ENCODE measurements around the gene NUCB2. TPM values are rescaled to one million over a fixed set of nuclear protein-coding genes. Genes with fewer than 3 reads are reported as not detected.
A peak's percentile ranks its signal among the peaks of the same experiment; 100 is the strongest.

The NUCB2 gene
- total RNA-seq, 1 experiment from 2014 or later = 27.6 TPM

DNA sequence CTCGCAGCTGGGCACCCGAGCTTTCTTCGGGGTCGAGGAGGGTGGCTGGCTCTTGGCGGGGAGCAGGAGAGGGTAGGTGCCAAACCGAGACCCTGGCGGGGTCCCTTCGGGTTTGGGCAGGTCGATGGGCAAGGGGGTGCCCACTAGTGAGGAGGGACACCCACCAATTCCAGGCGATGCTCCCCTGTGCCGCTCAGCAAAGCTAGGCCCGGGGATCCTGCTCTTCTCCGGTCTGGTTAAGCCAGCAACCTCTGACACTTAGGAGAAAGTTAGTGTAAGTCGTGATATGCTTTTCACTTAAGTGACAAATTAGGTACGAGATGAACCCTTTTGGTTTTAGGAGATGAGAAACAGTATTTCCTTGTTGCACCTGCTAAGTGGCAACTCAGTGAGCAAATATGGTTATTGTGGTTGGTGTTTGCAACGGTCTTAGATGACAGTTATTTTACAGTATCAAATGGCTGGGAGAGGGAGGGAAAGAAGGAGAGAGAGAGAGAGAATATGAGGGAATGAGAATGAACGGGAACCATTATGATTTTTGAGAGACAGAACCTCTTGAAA is 565 bp downstream of the NUCB2 start:
- intact Hi-C loops (cut with micrococcal nuclease) = no loop called here
- DNase-seq (peak; percentile 48), ATAC-seq (peak; percentile 19)
- Histone ChIP-seq H3K4me1 (ENCODE audit: insufficient read depth, low read length) (peaks cover 12% of the 10 kb centered on the region), H3K9me3 (ENCODE audit: low read length) (no peaks in the 10 kb centered on the region), H3K79me2 (ENCODE audit: low read length) (peaks cover 14% of the 10 kb centered on the region; the same call in 1 of the 2 replicates), H3K27ac (ENCODE audit: low read length) (no peak overlapping the region), H3K9me2 (replicated peaks; ENCODE audit: low read length) (no peaks in the 10 kb centered on the region), H3K9ac (ENCODE audit: low read length) (peak overlapping the region; percentile 83), H3K4me3 (ENCODE audit: low read length) (peak overlapping the region; percentile 98), H3K4me2 (ENCODE audit: low read length) (peak overlapping the region; percentile 85), H3K27me3 (ENCODE audit: low read length) (no peaks in the 10 kb centered on the region), H3F3A (ENCODE audit: low read length, unreplicated experiment) (no peaks in the 10 kb centered on the region), H4K20me1 (ENCODE audit: low read length) (no peaks in the 10 kb centered on the region), H3K36me3 (ENCODE audit: low read depth, low read length) (no peaks in the 10 kb centered on the region), H2AFZ (ENCODE audit: low read length) (peak overlapping the region; percentile 100)
- BruUV-seq (replicated peaks) = TSS peak; percentile 52
- ChIA-PET POLR2A (ENCODE audit: unreplicated experiment) (no interaction called here), CTCF (no interaction called here)
- TF ChIP-seq CTCF (conservative IDR thresholded peaks at IDR 0.05; ENCODE audit: low read depth, low read length) (no peak), EZH2 (IDR thresholded peaks at IDR 0.05; ENCODE audit: low read length, unreplicated experiment) (no peak), EZH2phosphoT487 (IDR thresholded peaks at IDR 0.05; ENCODE audit: borderline replicate concordance, low read length) (no peak)

GRCh38 chr11:17280494-17281127 is 4.1 kb downstream of the NUCB2 start:
- Histone ChIP-seq H4K20me1 (ENCODE audit: low read length) (no peaks in the 10 kb centered on the region), H3K9me3 (ENCODE audit: low read length) (no peaks in the 10 kb centered on the region), H3K9me2 (replicated peaks; ENCODE audit: low read length) (no peaks in the 10 kb centered on the region), H3K9ac (ENCODE audit: low read length) (no peak overlapping the region), H3K27ac (ENCODE audit: low read length) (no peak overlapping the region), H3K36me3 (ENCODE audit: low read depth, low read length) (no peaks in the 10 kb centered on the region), H3K79me2 (ENCODE audit: low read length) (peaks cover 14% of the 10 kb centered on the region; the same call in 1 of the 2 replicates), H3F3A (ENCODE audit: low read length, unreplicated experiment) (no peaks in the 10 kb centered on the region), H3K27me3 (ENCODE audit: low read length) (no peaks in the 10 kb centered on the region), H3K4me3 (ENCODE audit: low read length) (no peak overlapping the region), H3K4me2 (ENCODE audit: low read length) (no peak overlapping the region), H3K4me1 (ENCODE audit: insufficient read depth, low read length) (peaks cover 12% of the 10 kb centered on the region), H2AFZ (ENCODE audit: low read length) (no peak overlapping the region)
- no peak for DNase-seq
- POLR2A ChIA-PET (ENCODE audit: unreplicated experiment) = no interaction called here
- ATAC-seq = no peak
- no TSS peak for BruUV-seq (replicated peaks)
- CTCF ChIA-PET = interaction anchor here (1.1 kb wide), 1 partner anchor 13 kb away, joined by 3 read pairs; no protein-coding TSS in a partner anchor
- intact Hi-C loops (cut with micrococcal nuclease) = no loop called here
- TF ChIP-seq EZH2phosphoT487 (IDR thresholded peaks at IDR 0.05; ENCODE audit: borderline replicate concordance, low read length) (no peak), EZH2 (IDR thresholded peaks at IDR 0.05; ENCODE audit: low read length, unreplicated experiment) (no peak), CTCF (conservative IDR thresholded peaks at IDR 0.05; ENCODE audit: low read depth, low read length) (no peak)

DNA sequence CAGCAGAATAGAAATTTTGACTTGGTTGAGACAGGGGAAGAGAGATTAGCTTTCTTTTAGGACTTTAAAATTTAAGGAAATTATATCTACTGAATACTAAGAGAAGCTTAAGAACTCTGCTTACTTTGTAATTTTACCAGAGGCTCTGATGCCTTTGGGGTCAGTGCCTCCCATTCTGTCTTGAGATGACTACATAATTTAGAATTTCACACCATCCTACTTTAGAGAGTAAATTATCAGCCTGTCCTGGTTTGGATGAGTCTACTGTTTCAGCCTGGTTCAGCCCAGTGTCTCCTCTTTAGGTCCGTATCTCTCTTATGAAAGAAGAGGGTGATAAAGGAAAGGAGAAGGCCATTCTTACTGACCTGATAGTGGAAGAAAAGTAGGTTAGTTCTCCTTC is 9.8 kb downstream of the NUCB2 start:
- H4K20me1 ChIP-seq (ENCODE audit: low read length) = no peaks in the 10 kb centered on the region
- H3K9ac ChIP-seq (ENCODE audit: low read length) = no peak overlapping the region
- POLR2A ChIA-PET (ENCODE audit: unreplicated experiment) = no interaction called here
- DNase-seq = no peak
- no peaks in the 10 kb centered on the region for H3K4me1 ChIP-seq (ENCODE audit: insufficient read depth, low read length)
- no peak overlapping the region for H3K4me2 ChIP-seq (ENCODE audit: low read length)
- intact Hi-C loops (cut with micrococcal nuclease) = no loop called here
- H3K9me3 ChIP-seq (ENCODE audit: low read length) = no peaks in the 10 kb centered on the region
- no peak overlapping the region for H2AFZ ChIP-seq (ENCODE audit: low read length)
- H3K27me3 ChIP-seq (ENCODE audit: low read length) = no peaks in the 10 kb centered on the region
- CTCF ChIA-PET = no interaction called here
- ATAC-seq = no peak
- no peak for TF ChIP-seq CTCF (conservative IDR thresholded peaks at IDR 0.05; ENCODE audit: low read depth, low read length)
- no peak for TF ChIP-seq EZH2phosphoT487 (IDR thresholded peaks at IDR 0.05; ENCODE audit: borderline replicate concordance, low read length)
- TF ChIP-seq EZH2 (IDR thresholded peaks at IDR 0.05; ENCODE audit: low read length, unreplicated experiment) = no peak
- H3K4me3 ChIP-seq (ENCODE audit: low read length) = no peak overlapping the region
- no peaks in the 10 kb centered on the region for H3K9me2 ChIP-seq (replicated peaks; ENCODE audit: low read length)
- H3K79me2 ChIP-seq (ENCODE audit: low read length) = no peaks in the 10 kb centered on the region
- H3K36me3 ChIP-seq (ENCODE audit: low read depth, low read length) = no peaks in the 10 kb centered on the region
- no TSS peak for BruUV-seq (replicated peaks)
- no peak overlapping the region for H3K27ac ChIP-seq (ENCODE audit: low read length)
- no peaks in the 10 kb centered on the region for H3F3A ChIP-seq (ENCODE audit: low read length, unreplicated experiment)

Measured in PC-3 (cell line).